GM19467 (cell line): ENCODE results near the gene ANO4.

Experiments used
- ATAC-seq: cut with Tn5 transposase; IDR thresholded peaks from one replicate; pipeline ENCODE4 v1.9.1; 2021; ENCODE audit warnings: mild to moderate bottlenecking, moderate library complexity; ENCODE audit not compliant: unreplicated experiment

ANO4 gene

GRCh38 chr12:100794441-100795173, at the start of gene ANO4:
TSS of gene ANO4 (plus strand) at chr12:100794776. CDS start at chr12:100901786, 107,010 bp downstream.
- no peak for ATAC-seq

DNA sequence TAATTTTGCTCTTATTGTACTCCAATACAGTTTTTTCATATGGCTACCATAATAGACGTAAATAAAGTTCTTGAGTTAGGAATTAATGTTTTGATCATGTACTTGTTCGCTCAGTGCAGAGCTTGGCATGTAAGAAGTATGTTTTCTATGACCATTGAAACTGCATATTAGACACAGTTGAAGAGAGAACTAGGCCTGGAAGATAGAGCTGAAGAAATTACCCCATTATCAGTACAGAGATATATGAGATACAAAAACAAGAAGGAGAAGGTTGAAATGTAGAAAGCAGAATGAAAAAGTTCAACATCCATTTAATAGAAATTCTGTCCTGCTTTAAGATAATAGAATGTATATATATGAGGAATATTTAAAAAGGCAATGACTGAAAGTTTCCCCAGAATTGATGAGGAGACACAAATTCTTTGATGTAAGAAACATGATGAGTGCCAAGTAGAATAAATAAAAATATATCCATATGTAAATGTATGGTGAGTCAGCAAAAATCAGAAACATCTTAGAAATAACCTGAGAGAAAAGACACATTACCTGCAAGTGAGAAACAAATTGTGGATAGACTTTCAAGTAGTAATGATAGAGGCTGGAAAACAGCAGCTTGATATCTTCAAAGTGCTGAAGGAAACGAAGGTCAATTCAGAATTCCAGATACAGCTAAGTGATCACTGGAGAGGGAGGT, 49.1 kb upstream of the ANO4 start:
- ATAC-seq, result no peak

DNA sequence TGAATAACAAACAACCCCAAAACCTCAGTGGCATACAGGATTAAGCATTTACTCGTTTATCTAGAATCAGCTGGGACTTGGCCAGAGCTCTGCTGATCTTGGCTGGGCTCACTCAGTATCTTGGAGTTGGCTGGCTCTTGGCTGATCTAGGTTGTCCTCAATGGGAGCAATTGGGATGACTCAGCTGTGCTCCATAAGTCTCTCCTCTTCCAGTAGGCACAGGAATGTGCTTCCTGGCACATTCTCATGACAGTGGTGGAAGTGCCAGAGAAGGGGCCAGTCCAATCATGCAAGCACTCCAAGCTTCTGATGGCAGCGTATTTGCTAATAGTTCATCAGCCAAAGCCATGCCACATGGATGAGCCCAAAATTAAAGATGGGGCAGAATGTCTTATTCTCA, 41.7 kb upstream of the ANO4 start:
- no peak for ATAC-seq

DNA sequence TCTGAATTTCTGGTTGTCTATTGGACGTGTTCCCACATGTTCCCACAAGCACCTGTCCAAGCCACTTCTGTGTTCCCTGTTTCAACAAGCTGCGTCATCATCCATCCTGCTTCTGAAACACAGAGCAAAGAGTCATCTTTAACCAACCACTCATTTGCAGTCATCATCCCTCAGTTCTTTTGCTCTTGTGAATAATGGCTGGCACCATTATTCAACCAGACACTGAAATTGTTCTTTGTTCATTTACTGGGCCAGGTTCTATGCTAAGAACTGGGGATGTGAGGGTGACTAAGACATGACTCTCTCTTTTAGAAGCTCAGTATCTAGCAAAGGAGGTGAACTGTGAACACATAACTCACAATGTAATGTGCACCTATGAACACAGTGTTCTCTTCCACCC, 40.7 kb upstream of the ANO4 start:
- ATAC-seq, result no peak

- ATAC-seq, result no peak
These were observed 39.4 kb upstream of the ANO4 start for GRCh38 chr12:100755186-100755585.

DNA sequence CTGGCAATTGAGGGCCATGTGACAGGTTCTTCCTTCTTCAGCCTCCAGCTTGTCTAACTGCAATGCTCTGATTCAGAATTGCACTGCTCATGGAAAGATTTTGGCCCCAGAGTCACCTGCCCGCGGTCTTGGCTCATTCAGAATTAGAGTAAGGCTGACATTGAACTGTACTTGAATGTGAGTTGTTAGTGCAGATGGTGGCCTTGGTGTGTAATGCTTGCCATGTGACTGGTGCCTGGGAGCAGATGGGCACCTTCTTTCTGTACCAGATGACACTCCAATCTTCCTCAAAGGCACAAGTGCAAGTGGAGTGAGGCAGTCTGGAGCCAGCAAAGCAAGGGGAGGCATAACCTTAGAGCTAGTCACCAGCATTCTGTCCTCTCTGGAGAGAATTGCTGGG, 36.5 kb upstream of the ANO4 start:
- no peak for ATAC-seq

DNA sequence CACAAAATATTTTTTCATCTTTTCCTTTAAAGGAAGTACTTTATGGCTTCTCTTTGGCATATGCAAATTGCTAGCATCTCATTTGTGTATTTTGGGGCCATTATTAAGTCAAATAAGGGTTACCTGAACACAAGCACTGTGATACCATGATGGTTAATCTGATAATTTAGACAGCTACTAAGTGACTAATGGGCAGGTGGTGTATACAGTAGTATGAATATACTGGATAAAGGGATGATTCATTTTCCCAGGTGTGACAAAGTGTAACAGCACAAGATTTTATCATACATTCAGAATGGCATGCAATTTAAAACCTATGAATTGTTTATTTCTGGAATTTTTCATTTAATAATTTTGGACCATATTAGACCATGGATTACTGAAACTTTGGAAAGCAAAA, 27.2 kb upstream of the ANO4 start:
- no peak for ATAC-seq

- ATAC-seq, result no peak
These were observed 26.6 kb upstream of the ANO4 start for GRCh38 chr12:100767950-100768349.

- ATAC-seq, result no peak
These were observed 15.5 kb upstream of the ANO4 start for GRCh38 chr12:100778967-100779590.

- ATAC-seq, result no peak
These were observed 5.4 kb upstream of the ANO4 start for GRCh38 chr12:100789146-100789545.

GRCh38 chr12:100789975-100790374, 4.6 kb upstream of the ANO4 start:
- no peak for ATAC-seq

DNA sequence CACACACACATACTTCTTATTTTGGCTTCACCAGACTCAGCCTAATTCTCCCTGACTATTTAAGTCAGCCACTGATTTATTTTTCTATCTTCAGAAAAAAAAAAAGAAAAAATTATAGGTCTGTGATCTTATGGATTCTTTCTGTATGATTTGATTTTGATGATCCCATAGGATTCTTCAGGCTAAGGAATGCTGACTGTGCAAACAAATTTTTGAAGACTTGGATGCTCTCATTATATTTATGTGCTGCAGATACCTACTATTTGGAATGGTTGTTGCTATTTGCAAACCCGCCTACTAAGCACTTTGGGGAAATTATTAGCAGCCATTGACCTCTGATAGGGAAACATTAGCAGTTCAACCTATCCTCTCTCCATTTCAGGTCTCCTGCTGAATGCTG, 4.0 kb upstream of the ANO4 start:
- no peak for ATAC-seq

GRCh38 chr12:100793182-100793581, 1.4 kb upstream of the ANO4 start:
- no peak for ATAC-seq

DNA sequence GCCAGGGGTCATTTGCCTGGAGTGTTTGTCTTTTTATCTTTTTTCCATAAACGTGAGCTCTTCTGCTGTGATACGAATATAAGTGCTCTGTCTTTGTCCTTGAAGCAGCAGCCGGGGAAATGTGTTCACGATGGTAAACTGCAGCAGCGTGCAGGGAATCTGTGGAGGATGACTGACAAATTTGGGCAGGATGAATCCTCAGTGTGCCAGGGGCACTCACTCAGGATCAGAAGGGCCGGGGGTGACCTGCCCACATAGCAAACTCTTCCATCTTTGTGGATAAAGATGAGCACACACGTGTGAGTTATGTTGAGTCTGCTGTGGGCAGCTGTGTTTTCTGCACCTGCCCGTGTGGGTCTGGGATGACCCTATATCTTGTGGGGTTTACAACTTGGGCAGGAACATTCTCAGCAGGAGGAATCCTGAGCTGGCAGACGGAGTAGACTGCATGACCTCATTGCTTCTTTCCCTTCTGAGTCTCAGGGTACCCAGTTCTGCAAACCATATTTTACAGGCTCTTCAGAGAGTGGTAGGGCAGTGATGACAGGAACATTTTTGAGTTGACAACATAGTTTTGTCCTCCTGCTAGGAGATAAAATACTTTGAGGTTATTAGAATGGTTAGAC, 711 bp downstream of the ANO4 start:
- ATAC-seq, result no peak

DNA sequence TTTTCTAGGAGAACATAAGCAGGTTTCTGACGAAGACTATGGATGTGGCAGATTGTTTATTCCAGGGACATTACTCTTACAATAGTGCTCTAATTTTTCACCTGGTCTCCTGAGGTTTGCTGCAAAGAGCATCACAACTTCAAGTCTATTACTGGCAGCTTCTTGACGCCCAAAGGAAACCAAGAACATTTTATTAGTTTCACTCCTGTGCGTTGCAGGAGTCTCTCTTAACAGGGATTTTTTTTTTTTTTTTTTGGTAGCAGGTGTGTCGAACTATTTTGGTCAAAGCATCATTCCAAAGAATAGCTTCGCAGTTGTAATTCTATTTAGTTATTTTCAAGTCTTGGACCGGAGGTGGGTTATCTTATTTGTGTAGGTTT, 1.2 kb downstream of the ANO4 start:
- no peak for ATAC-seq

DNA sequence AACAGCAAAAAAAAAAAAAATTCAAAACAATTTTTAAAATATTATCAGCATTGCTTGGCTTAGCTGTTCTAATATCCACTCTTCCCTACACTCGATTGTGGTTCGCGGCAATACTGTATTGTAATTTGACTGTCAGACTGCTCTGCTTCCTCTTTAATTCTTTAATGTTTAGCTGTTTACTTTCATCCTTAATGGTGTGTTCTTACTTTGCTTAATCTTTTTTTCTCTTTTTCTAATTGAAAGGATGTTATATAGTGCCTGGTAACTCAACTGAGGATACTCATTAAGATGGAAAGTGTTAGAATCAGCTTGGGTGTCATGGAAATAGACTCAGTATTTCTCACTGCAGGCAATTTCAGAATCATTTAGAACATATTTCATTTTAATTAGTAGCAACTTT, 2.0 kb downstream of the ANO4 start:
- ATAC-seq, result no peak

- no peak for ATAC-seq
These were observed 2.7 kb downstream of the ANO4 start for GRCh38 chr12:100797246-100797645.

GRCh38 chr12:100797786-100798185, 3.2 kb downstream of the ANO4 start:
- no peak for ATAC-seq

GRCh38 chr12:100798286-100799160, 3.9 kb downstream of the ANO4 start:
- no peak for ATAC-seq

DNA sequence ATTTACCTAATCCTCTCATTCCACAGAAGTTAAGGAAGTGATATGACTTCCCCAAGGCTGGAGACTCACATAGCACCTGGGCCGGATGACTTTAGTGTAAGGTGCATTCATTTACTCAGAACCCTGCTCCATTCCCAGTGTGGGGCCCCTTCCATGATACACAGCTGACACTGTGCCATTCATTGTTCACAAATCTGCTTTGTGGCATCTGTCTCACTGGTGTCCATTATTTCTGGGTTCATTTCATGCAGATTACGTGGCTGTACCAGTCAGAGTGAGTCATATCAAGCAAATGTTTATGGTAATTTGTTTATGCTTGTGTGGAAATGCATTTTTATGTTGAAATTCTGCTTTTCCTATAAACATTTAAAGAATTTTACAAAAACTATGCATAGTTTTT, 5.2 kb downstream of the ANO4 start:
- ATAC-seq, result no peak

GRCh38 chr12:100800723-100801122, 6.1 kb downstream of the ANO4 start:
- ATAC-seq, result no peak
